ENCODE results near the gene SPATA12.
A peak's percentile ranks its signal among the peaks of the same experiment; 100 is the strongest.
"Not testable (repeated sequence)": the region's sequence is repeated elsewhere in the genome, so short reads cannot be mapped to it uniquely, and the experiment has no call there.

SPATA12 gene

GRCh38 chr3:57083266-57083995, 23.0 kb downstream of the SPATA12 start:
- DNase-seq (ENCODE audit: low spot score) = not testable (repeated sequence)

DNA sequence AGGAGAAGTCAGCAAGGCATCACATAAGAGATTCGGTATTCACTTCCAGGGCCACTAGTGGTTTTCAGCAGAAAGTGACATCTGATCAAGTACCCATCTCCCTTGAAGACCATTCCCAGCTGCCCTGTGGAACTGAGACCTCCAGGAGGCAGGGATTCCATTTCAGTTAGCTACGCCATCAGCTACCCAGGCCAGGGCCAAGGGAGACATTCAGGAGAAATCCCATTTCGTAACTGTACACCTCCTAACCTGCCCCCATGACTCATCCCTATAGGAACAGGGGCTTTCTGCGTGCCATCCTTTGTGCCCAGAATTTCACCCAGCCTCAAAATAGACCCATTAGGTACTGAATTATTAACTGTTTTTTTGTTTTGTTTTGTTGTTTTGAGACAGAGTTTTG, 24.7 kb downstream of the SPATA12 start:
- no peak for DNase-seq (ENCODE audit: low spot score)

GRCh38 chr3:57086201-57086600, 25.7 kb downstream of the SPATA12 start:
- no peak for DNase-seq (ENCODE audit: low spot score)

DNA sequence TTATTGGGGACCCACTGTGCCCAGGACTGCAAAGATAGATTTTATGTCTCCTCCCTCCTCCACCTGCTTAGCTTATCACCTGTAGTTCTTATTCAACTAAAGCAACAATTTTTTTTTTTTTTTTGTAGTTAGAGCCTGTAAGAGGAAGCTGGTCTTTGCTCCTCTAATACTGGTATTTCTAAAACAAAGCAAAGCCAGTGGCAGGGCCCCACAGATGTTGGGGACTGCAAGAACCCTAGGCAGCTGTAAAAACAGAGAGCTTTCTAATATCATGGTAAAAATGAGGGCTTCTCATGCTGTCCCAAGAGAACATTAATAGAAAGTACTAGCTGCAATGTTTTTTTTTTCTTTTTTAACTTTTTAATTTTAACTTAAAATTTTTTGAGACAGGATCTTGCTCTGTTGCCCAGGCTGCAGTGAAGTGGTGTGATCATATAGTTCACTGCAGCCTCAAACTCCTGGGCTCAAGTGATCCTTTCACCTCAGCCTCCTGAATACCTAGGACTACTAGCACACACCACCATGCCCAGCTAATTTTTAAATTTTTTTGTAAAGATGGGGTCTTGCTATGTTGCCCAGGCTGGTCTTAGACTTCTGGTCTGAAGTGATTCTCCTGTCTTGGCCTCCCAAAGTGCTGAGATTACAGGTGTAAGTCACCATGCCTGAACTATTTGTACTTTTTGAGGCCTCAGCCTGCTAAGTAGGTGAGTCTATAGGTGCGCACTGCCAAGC, 27.1 kb downstream of the SPATA12 start:
- no peak for DNase-seq (ENCODE audit: low spot score)

- DNase-seq (ENCODE audit: low spot score) = no peak
Observed at GRCh38 chr3:57088503-57088902, 28.0 kb downstream of the SPATA12 start.

DNA sequence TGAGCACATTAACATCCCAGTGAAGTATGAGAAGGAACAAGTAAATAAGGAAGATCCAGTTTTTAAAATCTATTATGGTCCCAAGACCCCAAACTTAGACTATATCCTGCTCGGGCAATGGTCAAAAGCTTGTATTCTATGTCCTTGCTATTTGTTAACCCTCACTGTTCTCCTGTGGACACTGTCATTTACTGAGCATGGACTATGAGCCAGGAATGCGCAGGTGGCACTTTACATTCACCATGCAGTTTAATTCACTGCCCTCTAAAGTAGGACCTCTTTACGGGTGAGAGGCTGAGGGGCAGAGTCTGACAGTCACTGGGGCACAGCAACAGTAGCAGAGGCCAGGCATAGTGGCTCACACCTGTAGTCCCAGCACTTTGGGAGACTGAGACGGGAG, 28.6 kb downstream of the SPATA12 start:
- DNase-seq (ENCODE audit: low spot score) = no peak

- DNase-seq (ENCODE audit: low spot score) = peak; percentile 30
Observed at GRCh38 chr3:57091521-57092273, 31.2 kb downstream of the SPATA12 start.

- no peak for DNase-seq (ENCODE audit: low spot score)
Observed at GRCh38 chr3:57093489-57093888, 33.0 kb downstream of the SPATA12 start.

GRCh38 chr3:57093971-57094535, 33.6 kb downstream of the SPATA12 start:
- DNase-seq (ENCODE audit: low spot score) = no peak

GRCh38 chr3:57094575-57094974, 34.1 kb downstream of the SPATA12 start:
- peak; percentile 27 for DNase-seq (ENCODE audit: low spot score)

GRCh38 chr3:57095363-57095762, 34.9 kb downstream of the SPATA12 start:
- DNase-seq (ENCODE audit: low spot score) = no peak

DNA sequence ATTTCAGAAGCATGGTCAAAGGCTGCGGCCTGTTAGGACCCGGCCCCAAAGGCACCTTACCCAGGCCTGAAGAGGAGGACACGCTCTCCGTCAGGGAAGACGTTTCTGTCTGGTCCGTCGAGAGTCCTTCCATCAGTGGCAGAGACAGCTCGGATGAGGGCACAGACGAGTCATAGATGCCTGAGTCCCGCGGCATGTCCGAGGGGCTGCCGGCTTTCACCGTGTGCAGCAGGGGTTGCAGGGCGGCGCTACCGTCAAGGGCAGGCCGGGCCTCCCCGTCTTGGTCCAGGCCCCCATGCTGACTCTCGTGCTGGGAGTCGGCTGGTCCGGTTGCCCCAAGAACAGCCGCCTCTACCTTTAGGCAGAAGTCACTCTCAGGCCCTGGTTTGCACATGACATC, 37.1 kb downstream of the SPATA12 start:
- no peak for DNase-seq (ENCODE audit: low spot score)

GRCh38 chr3:57098418-57099310, 38.2 kb downstream of the SPATA12 start:
- DNase-seq (ENCODE audit: low spot score) = no peak

- DNase-seq (ENCODE audit: low spot score) = peak; percentile 81
Observed at GRCh38 chr3:57100046-57100695, 39.7 kb downstream of the SPATA12 start.

DNA sequence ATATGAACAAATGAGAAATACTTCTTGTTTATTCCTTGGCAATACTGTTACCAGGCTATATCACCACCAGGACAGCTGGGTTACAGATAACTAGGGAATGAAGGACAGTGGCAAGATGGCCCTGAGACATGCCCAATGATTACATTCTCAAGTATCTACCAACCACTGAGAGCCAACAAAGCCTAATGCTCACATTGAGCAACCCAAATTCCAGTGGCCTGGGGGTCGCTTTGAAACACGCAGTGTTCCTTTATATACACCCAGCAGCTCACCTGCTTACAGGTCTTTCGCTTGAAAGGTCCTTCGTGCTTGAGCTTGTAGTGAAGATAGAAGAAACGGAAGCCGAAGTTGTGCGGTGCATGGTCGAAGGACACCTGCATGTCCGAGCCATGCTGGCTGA, 45.1 kb downstream of the SPATA12 start:
- no peak for DNase-seq (ENCODE audit: low spot score)

DNA sequence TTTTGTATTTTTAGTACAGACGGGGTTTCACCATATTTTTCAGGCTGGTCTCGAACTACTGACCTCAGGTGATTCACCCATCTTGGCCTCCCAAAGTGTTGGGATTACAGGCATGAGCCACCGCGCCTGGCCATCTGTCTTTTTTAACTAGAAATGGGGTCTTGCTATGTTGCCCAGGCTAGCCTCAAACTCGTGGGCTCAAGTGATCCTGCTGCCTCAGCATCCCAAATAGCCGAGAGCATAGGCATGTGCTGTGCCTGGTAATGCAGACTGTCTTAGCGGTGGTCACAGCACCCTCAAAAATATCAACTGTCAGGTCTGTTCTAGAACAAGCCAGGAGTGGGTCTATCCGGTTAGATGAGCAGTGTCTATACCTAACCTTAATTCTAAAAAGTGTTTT, 48.2 kb downstream of the SPATA12 start:
- no peak for DNase-seq (ENCODE audit: low spot score)

GRCh38 chr3:57109437-57110199, 49.2 kb downstream of the SPATA12 start:
- no peak for DNase-seq (ENCODE audit: low spot score)

DNA sequence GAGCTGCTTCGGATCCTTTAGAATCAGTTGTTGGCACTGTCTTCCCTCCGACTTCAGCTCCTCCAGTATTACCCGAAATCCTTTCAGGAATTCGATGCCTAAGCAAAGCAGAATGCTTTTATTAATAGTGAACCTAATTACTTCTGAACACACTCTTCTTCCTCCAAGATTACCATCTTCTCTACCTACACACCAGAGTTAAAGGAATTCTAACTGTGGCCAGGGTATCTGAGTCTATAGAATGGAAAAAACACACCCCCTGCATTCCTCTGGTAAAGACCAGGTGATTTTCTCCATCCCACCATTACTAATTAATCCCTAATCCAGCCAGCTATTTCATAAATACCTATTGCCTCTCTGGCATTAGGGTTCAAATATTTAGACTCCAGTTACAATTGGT, 49.8 kb downstream of the SPATA12 start:
- DNase-seq (ENCODE audit: low spot score) = no peak

GRCh38 chr3:57110798-57111197, 50.3 kb downstream of the SPATA12 start:
- DNase-seq (ENCODE audit: low spot score) = no peak

DNA sequence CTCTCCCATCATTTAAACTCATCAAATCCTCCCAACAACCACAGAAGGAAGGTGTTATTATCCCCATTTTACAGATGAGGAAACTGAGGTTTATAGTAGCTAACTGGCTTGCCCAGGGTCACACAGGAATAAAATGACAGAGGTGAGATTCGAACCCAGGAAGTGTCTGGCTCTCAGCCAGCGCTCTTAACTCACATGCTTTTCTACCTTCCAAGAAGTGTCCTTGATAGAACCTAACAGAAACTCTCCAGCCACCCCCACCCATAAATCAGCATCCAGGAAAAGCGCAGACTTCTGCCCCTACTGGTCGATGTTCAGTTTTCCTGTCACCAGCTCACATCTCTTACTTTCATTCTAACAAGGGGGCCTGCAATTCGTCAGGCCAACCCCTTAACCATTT, 51.7 kb downstream of the SPATA12 start:
- DNase-seq (ENCODE audit: low spot score) = no peak
